KOPT-K1 (cell line): ENCODE results near the gene C1QTNF1.
"Not testable (repeated sequence)": the region's sequence is repeated elsewhere in the genome, so short reads cannot be mapped to it uniquely, and the experiment has no call there.

Experiments used
- H3K27ac ChIP-seq: fragments of 200-600 bp; sonication (generic); 2 replicates; pipeline ENCODE4 v1.5.1; 2016; ENCODE audit warnings: antibody characterized with exemption, mild to moderate bottlenecking, low read depth, low read length; ENCODE audit not compliant: poor library complexity, severe bottlenecking
- H3K36me3 ChIP-seq: fragments of 200-600 bp; sonication (generic); 2 replicates; pipeline ENCODE4 v1.5.1; 2017; ENCODE audit warnings: antibody characterized with exemption, mild to moderate bottlenecking, low read length, moderate library complexity; ENCODE audit not compliant: insufficient read depth
- H3K9me3 ChIP-seq: fragments of 200-600 bp; sonication (generic); 2 replicates; pipeline ENCODE4 v1.5.1; 2017; ENCODE audit warnings: antibody characterized with exemption, low read length, mild to moderate bottlenecking; ENCODE audit not compliant: insufficient read depth, poor library complexity, severe bottlenecking

Gene C1QTNF1

GRCh38 chr17:79022507-79022991 is 1.4 kb upstream of the C1QTNF1 start:
- Histone ChIP-seq H3K36me3 (no peaks in the 10 kb centered on the region), H3K27ac (no peak overlapping the region), H3K9me3 (no peaks in the 10 kb centered on the region)

- Histone ChIP-seq H3K27ac (no peak overlapping the region), H3K36me3 (no peaks in the 10 kb centered on the region), H3K9me3 (no peaks in the 10 kb centered on the region)
Observed at GRCh38 chr17:79023180-79023705, 726 bp upstream of the C1QTNF1 start.

- Histone ChIP-seq H3K27ac (no peak overlapping the region), H3K9me3 (no peaks in the 10 kb centered on the region), H3K36me3 (no peaks in the 10 kb centered on the region)
Observed at GRCh38 chr17:79024901-79025737, 1.1 kb downstream of the C1QTNF1 start.

- Histone ChIP-seq H3K9me3 (no peaks in the 10 kb centered on the region), H3K27ac (no peak overlapping the region), H3K36me3 (no peaks in the 10 kb centered on the region)
Observed at GRCh38 chr17:79026376-79027273, 2.7 kb downstream of the C1QTNF1 start.

- Histone ChIP-seq H3K9me3 (no peaks in the 10 kb centered on the region), H3K36me3 (no peaks in the 10 kb centered on the region), H3K27ac (no peak overlapping the region)
Observed at GRCh38 chr17:79027274-79027924, 3.4 kb downstream of the C1QTNF1 start.

- Histone ChIP-seq H3K9me3 (no peaks in the 10 kb centered on the region), H3K36me3 (no peaks in the 10 kb centered on the region), H3K27ac (no peak overlapping the region)
Observed at GRCh38 chr17:79027925-79028491, 4.0 kb downstream of the C1QTNF1 start.

- no peak overlapping the region for H3K27ac ChIP-seq
- no peaks in the 10 kb centered on the region for H3K9me3 ChIP-seq
- no peaks in the 10 kb centered on the region for H3K36me3 ChIP-seq
Observed at GRCh38 chr17:79028496-79029326, 4.7 kb downstream of the C1QTNF1 start.

GRCh38 chr17:79029327-79030009 is 5.5 kb downstream of the C1QTNF1 start:
- H3K27ac ChIP-seq: no peak overlapping the region
- H3K36me3 ChIP-seq: no peaks in the 10 kb centered on the region
- H3K9me3 ChIP-seq: no peaks in the 10 kb centered on the region

- not testable (repeated sequence) for H3K36me3 ChIP-seq, H3K27ac ChIP-seq, H3K9me3 ChIP-seq
Observed at GRCh38 chr17:79030636-79031035, 6.7 kb downstream of the C1QTNF1 start.

- Histone ChIP-seq H3K36me3 (no peaks in the 10 kb centered on the region), H3K27ac (no peak overlapping the region), H3K9me3 (no peaks in the 10 kb centered on the region)
Observed at GRCh38 chr17:79031996-79032875, 8.3 kb downstream of the C1QTNF1 start.

- Histone ChIP-seq H3K36me3 (no peaks in the 10 kb centered on the region), H3K9me3 (no peaks in the 10 kb centered on the region), H3K27ac (no peak overlapping the region)
Observed at GRCh38 chr17:79033046-79033616, 9.2 kb downstream of the C1QTNF1 start.

GRCh38 chr17:79033741-79034501 is 10.0 kb downstream of the C1QTNF1 start:
- no peaks in the 10 kb centered on the region for H3K9me3 ChIP-seq
- no peaks in the 10 kb centered on the region for H3K36me3 ChIP-seq
- H3K27ac ChIP-seq: no peak overlapping the region
